Suprapubic skin (tissue), 4 donors: ENCODE measurements around the gene PPP6R2. TPM values are rescaled to one million over a fixed set of nuclear protein-coding genes. Genes with fewer than 3 reads are reported as not detected.

Experiments used
- DNase-seq, 2 donors: peaks; one replicate each; pipeline ENCODE4 v3.0.0-alpha.2; 2019; ENCODE audit warnings: low spot score in 2 of 2
- H3K27ac ChIP-seq: fragments of 200-600 bp; sonication (generic); one replicate; pipeline ENCODE4 v1.5.1; 2019
- H3K27me3 ChIP-seq: fragments of 200-600 bp; sonication (generic); one replicate; pipeline ENCODE4 v1.5.1; 2019
- H3K36me3 ChIP-seq: fragments of 200-600 bp; sonication (generic); one replicate; pipeline ENCODE4 v1.5.1; 2019
- H3K4me1 ChIP-seq: fragments of 200-600 bp; sonication (generic); one replicate; pipeline ENCODE4 v1.5.1; 2019
- H3K4me3 ChIP-seq: fragments of 200-600 bp; sonication (generic); one replicate; pipeline ENCODE4 v1.5.1; 2019; ENCODE audit warnings: mild to moderate bottlenecking
- H3K9me3 ChIP-seq: fragments of 200-600 bp; sonication (generic); one replicate; pipeline ENCODE4 v1.5.1; 2019
- CTCF ChIP-seq, 2 donors: fragments of 200-600 bp in 1 of 2; fragments of 450-650 bp in 1 of 2; sonication (generic) in 1 of 2; IDR thresholded peaks; one replicate each; pipeline ENCODE4 v1.5.1; 2016 to 2019; ENCODE audit warnings: antibody characterized with exemption in 2 of 2, mild to moderate bottlenecking in 1 of 2, moderate library complexity in 1 of 2
- EP300 ChIP-seq: sonication (generic); formaldehyde crosslinking; IDR thresholded peaks from one replicate; pipeline ENCODE4 v1.6.1; 2017; ENCODE audit warnings: antibody characterized with exemption
- POLR2A ChIP-seq, 2 donors: fragments of 450-650 bp; IDR thresholded peaks; one replicate each; pipeline ENCODE4 v1.6.1; 2017; ENCODE audit warnings: antibody characterized with exemption in 2 of 2, mild to moderate bottlenecking in 2 of 2, moderate library complexity in 2 of 2
- POLR2AphosphoS5 ChIP-seq, 3 donors: sonication (generic); formaldehyde crosslinking; IDR thresholded peaks; one replicate each; pipeline ENCODE4 v1.6.1; 2017; ENCODE audit warnings: antibody characterized with exemption in 3 of 3
- WGBS: methylation state at CpG from one replicate; pipeline ENCODE4 v1.1.5; 2018; 5-methylcytosine and 5-hydroxymethylcytosine counted together
- total RNA-seq, 4 donors: library from RNA; depleted of rRNA; stranded (reverse); fragments of >200 nt; gene quantifications; one replicate each; pipeline ENCODE4 v1.1.0, GENCODE V29; 2016

Gene PPP6R2
- total RNA-seq, 4 donors from 2014 or later: 46.7 to 70.3 (median 64.6) TPM

- TF ChIP-seq POLR2AphosphoS5 (IDR thresholded peaks at IDR 0.05) (no peak), EP300 (no peak), CTCF (IDR thresholded peaks at IDR 0.05) (no peak), POLR2A (IDR thresholded peaks at IDR 0.05) (no peak)
- Histone ChIP-seq H3K4me1 (no peaks in the 10 kb centered on the region), H3K9me3 (no peaks in the 10 kb centered on the region), H3K36me3 (peaks cover 68% of the 10 kb centered on the region), H3K4me3 (no peak overlapping the region), H3K27ac (no peak overlapping the region), H3K27me3 (no peaks in the 10 kb centered on the region)
- peak in 1 of 2 donors; percentile 64 for DNase-seq
- 74% methylated on average over 9 of the region's 17 CpGs for WGBS
Observed at GRCh38 chr22:50441428-50441993, 98.4 kb downstream of the PPP6R2 start.

GRCh38 chr22:50443197-50443596 is 100.1 kb downstream of the PPP6R2 start:
- H3K27me3 ChIP-seq: no peaks in the 10 kb centered on the region
- WGBS: 77% methylated on average over 11 of the region's 15 CpGs
- TF ChIP-seq CTCF (IDR thresholded peaks at IDR 0.05) (no peak), POLR2A (IDR thresholded peaks at IDR 0.05) (no peak), POLR2AphosphoS5 (IDR thresholded peaks at IDR 0.05) (no peak), EP300 (no peak)
- H3K4me3 ChIP-seq: no peak overlapping the region
- DNase-seq: no peak
- H3K27ac ChIP-seq: no peak overlapping the region
- no peaks in the 10 kb centered on the region for H3K9me3 ChIP-seq
- no peaks in the 10 kb centered on the region for H3K4me1 ChIP-seq
- peaks cover 70% of the 10 kb centered on the region for H3K36me3 ChIP-seq

- WGBS: 62% methylated on average over 13 of the region's 28 CpGs
- H3K27ac ChIP-seq: no peak overlapping the region
- H3K4me1 ChIP-seq: no peaks in the 10 kb centered on the region
- no peaks in the 10 kb centered on the region for H3K27me3 ChIP-seq
- H3K9me3 ChIP-seq: no peaks in the 10 kb centered on the region
- no peak for TF ChIP-seq EP300
- no peak for TF ChIP-seq CTCF (IDR thresholded peaks at IDR 0.05)
- TF ChIP-seq POLR2AphosphoS5 (IDR thresholded peaks at IDR 0.05): no peak
- no peak for TF ChIP-seq POLR2A (IDR thresholded peaks at IDR 0.05)
- no peak overlapping the region for H3K4me3 ChIP-seq
- DNase-seq: no peak
- peaks cover 70% of the 10 kb centered on the region for H3K36me3 ChIP-seq
Observed at GRCh38 chr22:50443801-50444625, 100.9 kb downstream of the PPP6R2 start.

GRCh38 chr22:50444663-50445062 is 101.5 kb downstream of the PPP6R2 start:
- no peak overlapping the region for H3K4me3 ChIP-seq
- no peaks in the 10 kb centered on the region for H3K27me3 ChIP-seq
- H3K36me3 ChIP-seq: peaks cover 67% of the 10 kb centered on the region
- no peaks in the 10 kb centered on the region for H3K4me1 ChIP-seq
- no peak for TF ChIP-seq CTCF (IDR thresholded peaks at IDR 0.05)
- TF ChIP-seq POLR2AphosphoS5 (IDR thresholded peaks at IDR 0.05): no peak
- TF ChIP-seq POLR2A (IDR thresholded peaks at IDR 0.05): no peak
- TF ChIP-seq EP300: no peak
- no peak overlapping the region for H3K27ac ChIP-seq
- no peaks in the 10 kb centered on the region for H3K9me3 ChIP-seq
- 72% methylated on average over 3 of the region's 5 CpGs for WGBS
- no peak for DNase-seq

- Histone ChIP-seq H3K4me1 (no peaks in the 10 kb centered on the region), H3K36me3 (peaks cover 67% of the 10 kb centered on the region), H3K9me3 (no peaks in the 10 kb centered on the region), H3K27ac (no peak overlapping the region), H3K27me3 (no peaks in the 10 kb centered on the region), H3K4me3 (no peak overlapping the region)
- WGBS: 71% methylated on average over 28 of the region's 30 CpGs
- DNase-seq: no peak
- no peak for TF ChIP-seq POLR2AphosphoS5 (IDR thresholded peaks at IDR 0.05)
- no peak for TF ChIP-seq EP300
- no peak for TF ChIP-seq POLR2A (IDR thresholded peaks at IDR 0.05)
- no peak for TF ChIP-seq CTCF (IDR thresholded peaks at IDR 0.05)
Observed at GRCh38 chr22:50445071-50445879, 102.1 kb downstream of the PPP6R2 start.
